Cardiac muscle cell (in vitro differentiated cells and primary cell): ENCODE results near the gene CEMP1. TPM values are rescaled to one million over a fixed set of nuclear protein-coding genes. Genes with fewer than 3 reads are reported as not detected.

Source experiments
- DNase-seq, 2 donors: peaks; one replicate each; pipeline versions ENCODE4 v3.0.0 to v3.0.0-alpha.2; 2010 to 2017; ENCODE audit warnings: low read depth in 1 of 2, low spot score in 1 of 2
- H3K27ac ChIP-seq: fragments of 200-600 bp; sonication (generic); 2 replicates; pipeline ENCODE4 v1.5.1; 2016
- H3K27me3 ChIP-seq: fragments of 200-600 bp; sonication (generic); 2 replicates; pipeline ENCODE4 v1.6.0; 2016; ENCODE audit warnings: control low read depth
- H3K36me3 ChIP-seq: fragments of 200-600 bp; sonication (generic); 2 replicates; pipeline ENCODE4 v1.5.1; 2016; ENCODE audit warnings: control low read depth
- H3K4me1 ChIP-seq: fragments of 200-600 bp; sonication (generic); 2 replicates; pipeline ENCODE4 v1.8.1; 2017; ENCODE audit warnings: low read depth, mild to moderate bottlenecking, mixed run types
- H3K4me3 ChIP-seq: fragments of 200-600 bp; sonication (generic); 2 replicates; pipeline ENCODE4 v1.5.1; 2016; ENCODE audit warnings: mild to moderate bottlenecking
- H3K9me3 ChIP-seq: fragments of 200-600 bp; sonication (generic); 2 replicates; pipeline ENCODE4 v1.5.1; 2017; ENCODE audit warnings: low read depth, mild to moderate bottlenecking, control low read depth
- polyA plus RNA-seq: library from polyadenylated mRNA; unstranded; fragments of >200 nt; fragmentation: Nextera tagmentation; extraction: Ambion mirVana; gene quantifications from 2 replicates; pipeline ENCODE4 v1.2.1, GENCODE V29; 2016
- total RNA-seq: library from RNA; depleted of rRNA; stranded (reverse); fragments of >200 nt; gene quantifications from 2 replicates; pipeline ENCODE4 v1.2.3, GENCODE V29; 2016
- TF ChIP-seq, protein P1 (sequence below): IDR thresholded peaks from 2 replicates; pipeline ENCODE4 v1.5.1; 2012; ENCODE audit warnings: low read depth, mild to moderate bottlenecking, low read length

CEMP1 gene
- total and polyA plus RNA-seq, 2 experiments from 2014 or later, result 1.3 to 9.4 TPM

DNA sequence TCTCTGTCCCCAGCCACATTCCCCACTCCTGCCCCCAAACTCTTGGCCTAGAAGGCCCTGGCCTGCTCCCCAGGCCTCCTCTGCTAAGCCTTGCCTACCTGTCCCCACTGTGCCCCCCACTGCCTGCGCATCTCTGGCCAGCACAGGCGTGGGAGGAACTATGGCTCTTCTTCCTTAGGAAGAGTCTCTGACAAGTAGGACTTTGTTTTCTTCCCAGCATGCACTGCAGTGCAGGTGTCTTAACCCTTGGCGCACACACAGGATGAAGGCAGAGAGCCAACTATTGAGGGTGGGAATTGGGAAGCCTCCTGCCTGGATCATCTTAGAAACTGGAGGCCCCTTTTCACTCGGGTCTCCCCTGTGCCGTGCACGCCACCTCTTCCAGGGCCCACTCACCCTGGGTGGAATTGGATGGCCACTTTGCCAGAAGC, 7.4 kb downstream of the CEMP1 start:
- no peaks in the 10 kb centered on the region for H3K27me3 ChIP-seq
- no peaks in the 10 kb centered on the region for H3K9me3 ChIP-seq
- TF ChIP-seq, protein P1, sequence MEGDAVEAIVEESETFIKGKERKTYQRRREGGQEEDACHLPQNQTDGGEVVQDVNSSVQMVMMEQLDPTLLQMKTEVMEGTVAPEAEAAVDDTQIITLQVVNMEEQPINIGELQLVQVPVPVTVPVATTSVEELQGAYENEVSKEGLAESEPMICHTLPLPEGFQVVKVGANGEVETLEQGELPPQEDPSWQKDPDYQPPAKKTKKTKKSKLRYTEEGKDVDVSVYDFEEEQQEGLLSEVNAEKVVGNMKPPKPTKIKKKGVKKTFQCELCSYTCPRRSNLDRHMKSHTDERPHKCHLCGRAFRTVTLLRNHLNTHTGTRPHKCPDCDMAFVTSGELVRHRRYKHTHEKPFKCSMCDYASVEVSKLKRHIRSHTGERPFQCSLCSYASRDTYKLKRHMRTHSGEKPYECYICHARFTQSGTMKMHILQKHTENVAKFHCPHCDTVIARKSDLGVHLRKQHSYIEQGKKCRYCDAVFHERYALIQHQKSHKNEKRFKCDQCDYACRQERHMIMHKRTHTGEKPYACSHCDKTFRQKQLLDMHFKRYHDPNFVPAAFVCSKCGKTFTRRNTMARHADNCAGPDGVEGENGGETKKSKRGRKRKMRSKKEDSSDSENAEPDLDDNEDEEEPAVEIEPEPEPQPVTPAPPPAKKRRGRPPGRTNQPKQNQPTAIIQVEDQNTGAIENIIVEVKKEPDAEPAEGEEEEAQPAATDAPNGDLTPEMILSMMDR, result no peak
- H3K4me3 ChIP-seq, result no peak overlapping the region
- DNase-seq, result no peak
- peaks cover 3% of the 10 kb centered on the region for H3K4me1 ChIP-seq
- no peak overlapping the region for H3K27ac ChIP-seq
- peaks cover 11% of the 10 kb centered on the region for H3K36me3 ChIP-seq

DNA sequence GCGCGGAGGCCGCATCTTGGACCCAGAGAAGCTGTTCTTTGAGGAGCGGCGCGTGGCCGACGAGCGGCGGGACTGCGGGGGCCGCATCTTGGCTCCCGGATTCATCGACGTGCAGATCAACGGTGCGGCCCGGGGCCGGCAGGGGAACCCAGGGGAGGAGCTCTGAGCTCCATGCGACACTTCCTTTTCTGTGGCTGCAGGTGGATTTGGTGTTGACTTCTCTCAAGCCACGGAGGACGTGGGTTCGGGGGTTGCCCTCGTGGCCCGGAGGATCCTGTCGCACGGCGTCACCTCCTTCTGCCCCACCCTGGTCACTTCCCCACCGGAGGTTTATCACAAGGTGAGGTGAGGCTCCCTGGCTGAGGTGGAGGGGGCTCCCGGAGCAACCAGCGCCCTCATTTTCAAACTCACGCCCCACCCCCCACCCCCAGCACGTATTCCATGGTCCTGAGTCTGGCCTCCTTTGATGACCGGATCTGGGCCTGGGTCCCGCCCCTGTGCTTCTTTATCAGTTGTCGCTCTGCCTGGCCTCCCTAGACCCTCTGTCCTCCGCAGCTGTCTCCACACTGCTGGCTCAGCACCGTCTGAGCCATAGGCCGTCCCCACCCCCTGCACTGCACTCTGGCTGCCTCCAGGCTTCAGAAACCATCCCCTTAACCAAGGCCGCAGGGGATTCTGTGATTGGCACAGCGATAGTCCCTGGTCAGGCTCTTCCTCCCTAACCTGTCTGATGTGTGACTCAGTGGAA, 10.2 kb downstream of the CEMP1 start:
- Histone ChIP-seq H3K4me3 (peak overlapping the region; percentile 63), H3K27ac (peak overlapping the region; percentile 85), H3K9me3 (no peaks in the 10 kb centered on the region), H3K27me3 (no peaks in the 10 kb centered on the region), H3K4me1 (peaks cover 3% of the 10 kb centered on the region), H3K36me3 (peaks cover 8% of the 10 kb centered on the region)
- DNase-seq, result no peak
- TF ChIP-seq, protein P1, result no peak

DNA sequence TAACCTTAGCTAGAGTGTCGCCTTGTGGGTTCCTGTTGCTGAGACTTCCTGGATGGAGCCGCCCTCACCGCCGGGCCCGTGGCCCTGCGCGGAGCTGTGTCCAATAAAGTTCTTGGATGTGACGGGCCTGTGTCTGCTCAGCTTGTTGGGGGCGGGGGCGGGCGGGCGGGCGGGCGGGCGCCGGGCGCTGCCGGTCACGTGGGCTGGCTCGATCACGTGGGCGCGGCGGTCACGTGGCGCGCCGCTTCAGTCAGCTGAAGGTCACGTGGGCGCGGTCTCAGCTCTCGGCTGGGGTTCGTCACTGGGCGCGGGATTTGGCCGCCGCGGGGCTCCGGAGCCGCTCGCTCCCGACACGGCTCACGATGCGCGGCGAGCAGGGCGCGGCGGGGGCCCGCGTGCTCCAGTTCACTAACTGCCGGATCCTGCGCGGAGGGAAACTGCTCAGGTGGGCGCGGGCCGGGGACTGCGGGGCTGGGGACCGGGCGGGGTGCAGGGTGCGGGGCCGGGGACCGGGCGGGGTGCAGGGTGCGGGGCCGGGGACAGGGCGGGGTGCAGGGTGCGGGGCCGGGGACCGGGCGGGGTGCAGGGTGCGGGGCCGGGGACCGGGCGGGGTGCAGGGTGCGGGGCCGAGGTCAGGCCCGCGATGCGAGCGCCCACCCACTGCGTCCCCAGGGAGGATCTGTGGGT, 11.0 kb downstream of the CEMP1 start, which contains the start of gene AMDHD2:
AMDHD2 (plus strand) TSS at position 275 of the 687 bp plus-strand sequence; CDS start at position 363, 88 bp downstream.
- Histone ChIP-seq H3K4me1 (peaks cover 6% of the 10 kb centered on the region), H3K9me3 (no peaks in the 10 kb centered on the region), H3K27me3 (no peaks in the 10 kb centered on the region), H3K27ac (peak within 1 kb of the TSS; percentile 85), H3K4me3 (peak within 1 kb of the TSS; percentile 63), H3K36me3 (peaks cover 8% of the 10 kb centered on the region)
- peak; percentile 95 to 96 for DNase-seq
- TF ChIP-seq, protein P1, result no peak

DNA sequence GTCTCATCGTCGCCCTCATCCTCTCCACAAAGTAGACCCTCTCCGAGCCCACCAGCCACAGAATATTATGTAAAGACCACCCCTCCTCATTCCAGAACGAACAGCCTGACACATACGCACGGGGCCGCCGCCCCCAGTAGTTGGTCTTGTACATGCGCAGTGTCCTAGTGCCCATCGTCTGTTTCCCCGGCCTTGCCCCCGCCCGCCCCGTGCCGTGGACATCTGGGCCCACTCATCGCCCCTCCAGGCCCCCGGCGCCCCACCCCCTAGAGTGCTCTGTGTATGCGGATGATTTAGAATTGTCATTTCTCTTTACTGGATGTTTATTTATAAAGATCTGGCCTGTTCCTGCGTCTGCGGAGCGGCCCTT, 11.5 kb downstream of the CEMP1 start:
- TF ChIP-seq, protein P1, result no peak
- H3K4me1 ChIP-seq, result peaks cover 10% of the 10 kb centered on the region
- peaks cover 8% of the 10 kb centered on the region for H3K36me3 ChIP-seq
- no peaks in the 10 kb centered on the region for H3K27me3 ChIP-seq
- H3K9me3 ChIP-seq, result no peaks in the 10 kb centered on the region
- no peak for DNase-seq
- peak overlapping the region; percentile 85 for H3K27ac ChIP-seq
- peak overlapping the region; percentile 63 for H3K4me3 ChIP-seq

DNA sequence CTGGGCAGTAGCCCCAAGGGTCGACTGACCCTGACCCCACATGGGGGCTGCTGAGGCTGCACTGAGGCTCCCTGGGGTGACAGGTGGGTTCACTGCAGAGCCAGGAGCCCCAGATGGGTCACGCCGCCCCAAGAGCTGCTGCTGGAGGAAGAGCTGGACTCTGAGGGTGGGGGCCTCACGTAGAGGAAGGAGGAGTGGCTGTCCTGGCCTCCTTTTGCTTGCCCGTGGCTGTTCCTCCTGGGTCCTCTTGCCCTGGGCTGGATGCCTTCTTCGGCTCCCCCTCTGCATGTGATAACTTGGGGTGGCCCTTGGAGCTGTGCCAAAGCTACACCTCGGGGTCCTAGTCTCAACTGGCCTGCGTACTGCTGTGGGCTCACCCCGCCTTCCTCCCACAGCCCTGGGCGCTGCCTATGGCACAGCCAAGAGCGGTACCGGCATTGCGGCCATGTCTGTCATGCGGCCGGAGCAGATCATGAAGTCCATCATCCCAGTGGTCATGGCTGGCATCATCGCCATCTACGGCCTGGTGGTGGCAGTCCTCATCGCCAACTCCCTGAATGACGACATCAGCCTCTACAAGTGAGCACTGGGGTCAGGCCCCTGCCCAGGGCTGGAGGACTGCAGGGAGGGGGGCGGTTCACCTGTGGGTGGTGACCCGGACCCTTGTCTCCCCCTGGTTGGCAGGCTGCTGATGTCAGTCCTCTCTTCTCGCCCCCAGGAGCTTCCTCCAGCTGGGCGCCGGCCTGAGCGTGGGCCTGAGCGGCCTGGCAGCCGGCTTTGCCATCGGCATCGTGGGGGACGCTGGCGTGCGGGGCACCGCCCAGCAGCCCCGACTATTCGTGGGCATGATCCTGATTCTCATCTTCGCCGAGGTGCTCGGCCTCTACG, 12.1 kb downstream of the CEMP1 start:
- no peak for DNase-seq
- H3K27ac ChIP-seq, result peak overlapping the region; percentile 85
- H3K36me3 ChIP-seq, result peaks cover 2% of the 10 kb centered on the region
- TF ChIP-seq, protein P1, result no peak
- H3K27me3 ChIP-seq, result no peaks in the 10 kb centered on the region
- H3K9me3 ChIP-seq, result no peaks in the 10 kb centered on the region
- no peak overlapping the region for H3K4me3 ChIP-seq
- peaks cover 10% of the 10 kb centered on the region for H3K4me1 ChIP-seq
